ENCODE measurements around the gene IGFLR1. TPM values are rescaled to one million over a fixed set of nuclear protein-coding genes. Genes with fewer than 3 reads are reported as not detected.

The IGFLR1 gene
- total RNA-seq, 1 donor from 2014 or later = not detected

DNA sequence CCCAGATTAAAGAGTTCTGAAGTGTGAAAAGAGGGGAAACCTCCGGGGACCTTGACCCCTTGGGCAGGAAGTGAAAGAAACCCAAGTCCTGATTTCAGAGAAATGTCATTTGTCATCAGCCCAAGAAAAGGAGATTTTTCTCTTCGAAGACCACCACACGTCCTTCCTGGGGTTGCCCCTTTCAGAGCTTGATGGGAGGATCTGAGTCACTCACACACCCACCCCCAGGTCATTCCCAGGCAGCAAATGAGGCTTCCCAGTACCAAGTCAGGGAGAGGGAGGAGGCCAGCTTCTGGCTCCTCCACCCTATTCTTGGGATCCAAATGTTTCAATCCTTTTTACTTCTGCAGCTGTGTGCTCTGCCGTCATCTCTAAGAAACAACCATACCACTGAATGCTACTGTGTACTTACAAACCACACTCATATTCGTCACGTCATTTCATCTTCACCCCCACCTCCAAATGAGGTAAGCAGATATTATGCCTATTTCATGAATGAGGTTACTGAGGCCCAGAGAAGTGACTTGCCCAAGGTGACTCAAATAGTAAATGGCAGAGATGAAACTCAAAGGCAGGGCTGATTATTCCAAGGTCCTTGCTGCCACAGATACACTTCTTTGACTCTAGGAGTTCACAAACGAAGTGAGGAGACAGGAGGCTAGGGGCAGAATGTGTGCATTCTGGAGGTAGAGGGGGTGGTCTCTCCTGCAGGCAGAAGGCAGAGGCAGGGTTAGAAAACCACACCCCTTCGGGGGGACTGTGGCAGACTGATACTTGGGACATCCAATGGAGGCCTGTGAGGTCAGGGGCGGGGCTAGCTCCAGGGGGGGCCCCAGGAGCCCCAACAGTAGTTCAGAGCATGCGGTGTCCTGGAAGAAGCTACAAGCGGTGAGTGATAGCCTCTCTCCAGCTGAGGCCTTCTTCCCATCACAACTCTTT is 29.4 kb downstream of the IGFLR1 start:
- H3K27ac ChIP-seq = no peak overlapping the region
- intact Hi-C loops (cut with DNase I) = no loop called here
- no peak for TF ChIP-seq CTCF (IDR thresholded peaks at IDR 0.05)

DNA sequence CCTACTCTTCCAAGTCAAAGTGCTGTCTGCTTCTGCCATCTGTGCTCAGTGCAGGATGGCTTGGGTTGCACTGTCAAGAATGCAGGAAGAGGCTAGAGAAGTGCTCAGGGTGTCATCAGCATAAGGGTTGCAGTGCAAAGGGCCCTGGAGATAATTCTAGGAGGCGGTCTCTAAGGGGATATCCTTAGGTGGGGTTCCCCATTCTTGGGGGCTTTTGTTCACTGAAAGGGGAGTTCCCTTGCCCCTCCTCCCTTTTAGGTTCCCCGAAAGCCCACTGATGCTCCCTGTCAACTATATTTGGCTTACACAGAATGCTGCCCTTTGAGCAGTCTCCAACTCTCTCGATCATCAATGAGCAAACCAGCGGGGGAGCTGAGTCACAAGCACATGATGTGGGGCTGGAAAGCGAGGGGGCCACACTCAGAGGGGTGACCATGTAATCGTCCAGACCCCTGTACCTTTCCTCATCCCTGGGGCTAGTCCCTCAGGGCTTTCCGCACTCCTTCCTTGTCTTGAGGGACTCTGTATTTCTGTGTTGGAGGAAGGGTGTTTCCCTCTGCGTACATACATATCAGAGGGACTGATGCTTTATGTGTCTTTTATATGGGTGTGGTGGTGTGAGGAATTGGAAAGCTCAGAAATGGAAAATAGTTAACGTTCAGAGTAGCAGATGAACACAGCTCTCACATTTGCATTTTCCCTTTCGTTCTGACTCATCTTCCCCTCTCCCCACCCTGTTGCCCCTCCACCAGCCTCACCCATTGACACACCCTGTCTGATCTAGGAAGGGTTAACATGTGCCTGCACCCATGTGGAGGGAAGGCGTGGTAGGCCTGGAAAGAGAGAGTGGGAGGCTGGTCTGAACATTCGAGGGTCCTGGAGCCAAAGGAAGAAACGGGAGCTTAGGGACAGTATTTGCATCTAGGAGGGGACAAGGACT is 31.2 kb downstream of the IGFLR1 start:
- intact Hi-C loops (cut with DNase I) = no loop called here
- Histone ChIP-seq H3K27ac (no peak overlapping the region), H3K36me3 (no peaks in the 10 kb centered on the region), H3K4me1 (peaks cover 4 to 6% of the 10 kb centered on the region in 2 donors), H3K27me3 (no peaks in the 10 kb centered on the region), H3K4me3 (no peak overlapping the region), H3K9me3 (no peaks in the 10 kb centered on the region)
- no peak for DNase-seq (ENCODE audit: low spot score in 2 of 2)
- TF ChIP-seq CTCF (IDR thresholded peaks at IDR 0.05) = no peak

More for the DNA sequence above, 29.4 kb downstream of the IGFLR1 start:
- DNase-seq (ENCODE audit: low spot score in 2 of 2) = no peak
- Histone ChIP-seq H3K4me3 (no peak overlapping the region), H3K9me3 (no peaks in the 10 kb centered on the region), H3K36me3 (no peaks in the 10 kb centered on the region), H3K27me3 (no peaks in the 10 kb centered on the region), H3K4me1 (peaks cover 4 to 12% of the 10 kb centered on the region in 2 donors)

GRCh38 chr19:35708391-35708790 is 33.9 kb downstream of the IGFLR1 start:
- no peak for TF ChIP-seq CTCF (IDR thresholded peaks at IDR 0.05)
- no peaks in the 10 kb centered on the region for H3K36me3 ChIP-seq
- no peak overlapping the region for H3K4me3 ChIP-seq
- H3K27me3 ChIP-seq = no peaks in the 10 kb centered on the region
- no peak overlapping the region for H3K27ac ChIP-seq
- no peaks in the 10 kb centered on the region for H3K9me3 ChIP-seq
- H3K4me1 ChIP-seq = no peaks in the 10 kb centered on the region
- no peak for DNase-seq (ENCODE audit: low spot score in 2 of 2)
- intact Hi-C loops (cut with DNase I) = no loop called here

DNA sequence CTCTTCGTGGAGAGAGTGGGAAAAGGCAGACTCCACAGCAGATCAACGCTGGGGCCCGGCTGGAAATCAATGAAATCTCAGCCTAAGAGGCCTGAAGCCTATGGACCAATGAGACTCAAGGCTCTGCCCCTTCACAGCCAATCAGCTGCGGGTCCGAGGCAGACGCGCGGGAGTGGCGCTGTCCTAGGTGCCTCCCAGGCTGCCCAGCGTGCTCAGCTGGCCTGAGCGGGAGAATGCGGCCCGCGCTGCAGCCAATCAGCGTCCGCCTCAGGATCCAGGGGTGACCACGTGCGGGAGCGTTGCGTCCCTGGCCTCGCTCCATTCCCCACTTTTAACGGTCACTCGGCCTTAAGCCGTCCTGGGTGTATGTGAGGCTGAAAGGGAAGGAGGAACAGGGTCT is 38.0 kb downstream of the IGFLR1 start, which contains the start of gene ZBTB32:
TSS of gene ZBTB32 (plus strand) at position 341 of the 400 bp plus-strand sequence. CDS start 10,069 bp downstream, outside the sequence.
- DNase-seq (ENCODE audit: low spot score in 2 of 2) = no peak
- H3K36me3 ChIP-seq = no peaks in the 10 kb centered on the region
- intact Hi-C loops (cut with DNase I) = loop anchor here (5.0 kb wide), 1 partner anchor 73 kb away; the partner anchor contains the start of gene ARHGAP33
- no peaks in the 10 kb centered on the region for H3K27me3 ChIP-seq
- peaks cover 2 to 3% of the 10 kb centered on the region in 2 donors for H3K4me1 ChIP-seq
- H3K27ac ChIP-seq = no peak within 1 kb of the TSS
- no peaks in the 10 kb centered on the region for H3K9me3 ChIP-seq
- H3K4me3 ChIP-seq = no peak within 1 kb of the TSS
- no peak for TF ChIP-seq CTCF (IDR thresholded peaks at IDR 0.05)

DNA sequence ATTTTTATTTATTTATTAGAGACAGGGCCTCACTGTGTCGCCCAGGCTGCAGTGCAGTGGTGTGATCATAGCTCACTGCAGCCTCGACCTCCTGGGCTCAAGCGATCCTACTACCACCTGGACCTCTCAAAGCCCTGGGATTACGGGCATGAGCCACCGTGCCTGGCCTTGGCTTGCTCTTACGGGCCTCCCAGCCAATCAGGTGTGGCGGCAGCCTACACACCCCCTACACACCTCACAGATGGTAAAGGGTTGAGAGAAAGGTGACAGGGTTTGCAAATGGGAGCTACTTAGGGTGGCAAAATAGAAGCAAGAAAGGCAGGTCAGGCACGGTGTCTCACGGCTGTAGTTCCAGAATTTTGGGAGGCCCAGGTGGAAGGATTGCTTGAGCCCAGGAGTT is 38.9 kb downstream of the IGFLR1 start:
- H3K4me3 ChIP-seq = peak overlapping the region in 1 of 2 donors; percentile 65
- no peaks in the 10 kb centered on the region for H3K27me3 ChIP-seq
- intact Hi-C loops (cut with DNase I) = loop anchor here (2.0 to 5.0 kb wide), 2 partner anchors 59 to 74 kb away; partner anchors contain the start of gene ARHGAP33
- H3K4me1 ChIP-seq = peaks cover 2 to 3% of the 10 kb centered on the region in 2 donors
- H3K36me3 ChIP-seq = no peaks in the 10 kb centered on the region
- H3K9me3 ChIP-seq = no peaks in the 10 kb centered on the region
- no peak for TF ChIP-seq CTCF (IDR thresholded peaks at IDR 0.05)
- no peak overlapping the region for H3K27ac ChIP-seq
- DNase-seq (ENCODE audit: low spot score in 2 of 2) = no peak
